PC-3 (cell line): ENCODE results near the gene NVL.

Source experiments
- EZH2 ChIP-seq: fragments of 300-600 bp; sonication (generic); IDR thresholded peaks from one replicate; pipeline ENCODE4 v1.6.1; 2017; ENCODE audit warnings: antibody characterized with exemption, mild to moderate bottlenecking, low read length; ENCODE audit not compliant: unreplicated experiment
- TF ChIP-seq, protein P1 (sequence below): fragments of 300-600 bp; sonication (generic); conservative IDR thresholded peaks from 2 replicates; pipeline ENCODE4 v1.5.1; 2017; ENCODE audit warnings: antibody characterized with exemption, low read depth, mild to moderate bottlenecking, low read length

GRCh38 chr1:224217655-224218623, 112.0 kb downstream of the NVL start:
- TF ChIP-seq, protein P1, sequence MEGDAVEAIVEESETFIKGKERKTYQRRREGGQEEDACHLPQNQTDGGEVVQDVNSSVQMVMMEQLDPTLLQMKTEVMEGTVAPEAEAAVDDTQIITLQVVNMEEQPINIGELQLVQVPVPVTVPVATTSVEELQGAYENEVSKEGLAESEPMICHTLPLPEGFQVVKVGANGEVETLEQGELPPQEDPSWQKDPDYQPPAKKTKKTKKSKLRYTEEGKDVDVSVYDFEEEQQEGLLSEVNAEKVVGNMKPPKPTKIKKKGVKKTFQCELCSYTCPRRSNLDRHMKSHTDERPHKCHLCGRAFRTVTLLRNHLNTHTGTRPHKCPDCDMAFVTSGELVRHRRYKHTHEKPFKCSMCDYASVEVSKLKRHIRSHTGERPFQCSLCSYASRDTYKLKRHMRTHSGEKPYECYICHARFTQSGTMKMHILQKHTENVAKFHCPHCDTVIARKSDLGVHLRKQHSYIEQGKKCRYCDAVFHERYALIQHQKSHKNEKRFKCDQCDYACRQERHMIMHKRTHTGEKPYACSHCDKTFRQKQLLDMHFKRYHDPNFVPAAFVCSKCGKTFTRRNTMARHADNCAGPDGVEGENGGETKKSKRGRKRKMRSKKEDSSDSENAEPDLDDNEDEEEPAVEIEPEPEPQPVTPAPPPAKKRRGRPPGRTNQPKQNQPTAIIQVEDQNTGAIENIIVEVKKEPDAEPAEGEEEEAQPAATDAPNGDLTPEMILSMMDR: no peak
- TF ChIP-seq EZH2: no peak
